K562 (cell line): ENCODE measurements around the gene MOB1B.

ENCODE experiments used
- NFYB ChIP-seq: IDR thresholded peaks from 2 replicates; pipeline ENCODE4 v1.6.1; 2011; ENCODE audit warnings: mild to moderate bottlenecking, moderate library complexity; ENCODE audit not compliant: insufficient read length; ENCODE audit errors: extremely low read depth
- TF ChIP-seq, protein P1 (sequence below): sonication (generic); formaldehyde crosslinking; IDR thresholded peaks from 2 replicates; pipeline ENCODE4 v1.8.0; 2022; ENCODE audit warnings: mild to moderate bottlenecking, missing genetic modification reagents

GRCh38 chr4:71006203-71006907, 104.2 kb downstream of the MOB1B start:
- no peak for TF ChIP-seq NFYB
- TF ChIP-seq, protein P1, sequence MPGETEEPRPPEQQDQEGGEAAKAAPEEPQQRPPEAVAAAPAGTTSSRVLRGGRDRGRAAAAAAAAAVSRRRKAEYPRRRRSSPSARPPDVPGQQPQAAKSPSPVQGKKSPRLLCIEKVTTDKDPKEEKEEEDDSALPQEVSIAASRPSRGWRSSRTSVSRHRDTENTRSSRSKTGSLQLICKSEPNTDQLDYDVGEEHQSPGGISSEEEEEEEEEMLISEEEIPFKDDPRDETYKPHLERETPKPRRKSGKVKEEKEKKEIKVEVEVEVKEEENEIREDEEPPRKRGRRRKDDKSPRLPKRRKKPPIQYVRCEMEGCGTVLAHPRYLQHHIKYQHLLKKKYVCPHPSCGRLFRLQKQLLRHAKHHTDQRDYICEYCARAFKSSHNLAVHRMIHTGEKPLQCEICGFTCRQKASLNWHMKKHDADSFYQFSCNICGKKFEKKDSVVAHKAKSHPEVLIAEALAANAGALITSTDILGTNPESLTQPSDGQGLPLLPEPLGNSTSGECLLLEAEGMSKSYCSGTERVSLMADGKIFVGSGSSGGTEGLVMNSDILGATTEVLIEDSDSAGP (CRISPR knock-in tag) = no peak
